ENCODE results near the gene SMIM44. TPM values are rescaled to one million over a fixed set of nuclear protein-coding genes. Genes with fewer than 3 reads are reported as not detected.
"Not testable (repeated sequence)": the region's sequence is repeated elsewhere in the genome, so short reads cannot be mapped to it uniquely, and the experiment has no call there.

Gene SMIM44
- polyA plus RNA-seq, 1 donor (not counting 4 experiments of a cell fraction or from before 2014, with no cell fraction given) = not detected

GRCh38 chr19:3450796-3451411 is 32.3 kb downstream of the SMIM44 start:
- TF ChIP-seq EZH2 (IDR thresholded peaks at IDR 0.05; ENCODE audit: low read length) (no peak), CTCF (optimal IDR thresholded peaks at IDR 0.05 in 1 of 3, IDR thresholded peaks at IDR 0.05 in 1 of 3, conservative IDR thresholded peaks at IDR 0.05 in 1 of 3; ENCODE audit: extremely low read depth in 1 of 3, insufficient read depth in 2 of 3, low read length in 3 of 3) (no peak)
- Histone ChIP-seq H3K79me2 (ENCODE audit: control insufficient read depth, insufficient read depth, low read length) (peaks cover 5% of the 10 kb centered on the region), H3K4me2 (ENCODE audit: control insufficient read depth, extremely low read depth, insufficient read depth, low read depth, low read length) (no peak overlapping the region), H4K20me1 (ENCODE audit: control insufficient read depth, extremely low read depth, insufficient read depth, low read length) (no peaks in the 10 kb centered on the region), H3K9me1 (ENCODE audit: control insufficient read depth, extremely low read depth, insufficient read depth, low read length) (no peaks in the 10 kb centered on the region), H3K27me3 (ENCODE audit: control insufficient read depth, extremely low read depth, insufficient read depth, low read length) (no peaks in the 10 kb centered on the region), H3K9ac (ENCODE audit: control insufficient read depth, extremely low read depth, insufficient read depth, low read length) (peak overlapping the region; percentile 49), H2AFZ (ENCODE audit: control insufficient read depth, low read length) (no peak overlapping the region), H3K4me3 (ENCODE audit: control insufficient read depth in 2 of 3, extremely low read depth in 1 of 3, insufficient read depth in 2 of 3, low read depth in 1 of 3, low read length in 3 of 3) (no peak overlapping the region), H3K4me1 (ENCODE audit: control insufficient read depth, extremely low read depth, insufficient read depth, low read length) (peaks cover 9% of the 10 kb centered on the region), H3K27ac (ENCODE audit: control insufficient read depth, insufficient read depth, low read length) (peak overlapping the region; percentile 77), H3K9me3 (ENCODE audit: control insufficient read depth, low read depth, low read length) (no peaks in the 10 kb centered on the region), H3K36me3 (ENCODE audit: control insufficient read depth in 2 of 2, extremely low read depth in 1 of 2, insufficient read depth in 2 of 2, low read length in 2 of 2) (peaks cover 22 to 34% of the 10 kb centered on the region in 2 experiments)
- FAIRE-seq = peak; percentile 83
- peak; percentile 83 for DNase-seq (ENCODE audit: low read depth, low spot score)
- dilution Hi-C loops (cut with MboI; ENCODE audit: extremely low pct_ligation_motif_present, low sequenced_read_pairs) = no loop called here

GRCh38 chr19:3448616-3449334 is 34.5 kb downstream of the SMIM44 start:
- H3K27me3 ChIP-seq (ENCODE audit: control insufficient read depth, extremely low read depth, insufficient read depth, low read length) = no peaks in the 10 kb centered on the region
- no peak overlapping the region for H3K4me2 ChIP-seq (ENCODE audit: control insufficient read depth, extremely low read depth, insufficient read depth, low read depth, low read length)
- no peaks in the 10 kb centered on the region for H3K9me1 ChIP-seq (ENCODE audit: control insufficient read depth, extremely low read depth, insufficient read depth, low read length)
- H3K4me1 ChIP-seq (ENCODE audit: control insufficient read depth, extremely low read depth, insufficient read depth, low read length) = peaks cover 9% of the 10 kb centered on the region
- H3K36me3 ChIP-seq (ENCODE audit: control insufficient read depth in 2 of 2, extremely low read depth in 1 of 2, insufficient read depth in 2 of 2, low read length in 2 of 2) = peaks cover 21 to 43% of the 10 kb centered on the region in 2 experiments
- H3K9me3 ChIP-seq (ENCODE audit: control insufficient read depth, low read depth, low read length) = no peaks in the 10 kb centered on the region
- H4K20me1 ChIP-seq (ENCODE audit: control insufficient read depth, extremely low read depth, insufficient read depth, low read length) = peaks cover 10% of the 10 kb centered on the region
- dilution Hi-C loops (cut with MboI; ENCODE audit: extremely low pct_ligation_motif_present, low sequenced_read_pairs) = no loop called here
- no peak overlapping the region for H3K9ac ChIP-seq (ENCODE audit: control insufficient read depth, extremely low read depth, insufficient read depth, low read length)
- TF ChIP-seq EZH2 (IDR thresholded peaks at IDR 0.05; ENCODE audit: low read length) (no peak), CTCF (optimal IDR thresholded peaks at IDR 0.05 in 1 of 3, IDR thresholded peaks at IDR 0.05 in 1 of 3, conservative IDR thresholded peaks at IDR 0.05 in 1 of 3; ENCODE audit: extremely low read depth in 1 of 3, insufficient read depth in 2 of 3, low read length in 3 of 3) (no peak)
- H3K4me3 ChIP-seq (ENCODE audit: control insufficient read depth in 2 of 3, extremely low read depth in 1 of 3, insufficient read depth in 2 of 3, low read depth in 1 of 3, low read length in 3 of 3) = no peak overlapping the region
- H3K27ac ChIP-seq (ENCODE audit: control insufficient read depth, insufficient read depth, low read length) = no peak overlapping the region
- H2AFZ ChIP-seq (ENCODE audit: control insufficient read depth, low read length) = no peak overlapping the region
- FAIRE-seq (no peak), DNase-seq (ENCODE audit: low read depth, low spot score) (no peak)
- H3K79me2 ChIP-seq (ENCODE audit: control insufficient read depth, insufficient read depth, low read length) = peaks cover 18% of the 10 kb centered on the region

- H3K4me2 ChIP-seq (ENCODE audit: control insufficient read depth, extremely low read depth, insufficient read depth, low read depth, low read length); H2AFZ ChIP-seq (ENCODE audit: control insufficient read depth, low read length); H3K27me3 ChIP-seq (ENCODE audit: control insufficient read depth, extremely low read depth, insufficient read depth, low read length); FAIRE-seq; H3K4me1 ChIP-seq (ENCODE audit: control insufficient read depth, extremely low read depth, insufficient read depth, low read length); DNase-seq (ENCODE audit: low read depth, low spot score); H3K9me1 ChIP-seq (ENCODE audit: control insufficient read depth, extremely low read depth, insufficient read depth, low read length); H3K4me3 ChIP-seq (ENCODE audit: control insufficient read depth in 2 of 3, extremely low read depth in 1 of 3, insufficient read depth in 2 of 3, low read depth in 1 of 3, low read length in 3 of 3); dilution Hi-C loops (cut with MboI; ENCODE audit: extremely low pct_ligation_motif_present, low sequenced_read_pairs); H3K9me3 ChIP-seq (ENCODE audit: control insufficient read depth, low read depth, low read length); H3K9ac ChIP-seq (ENCODE audit: control insufficient read depth, extremely low read depth, insufficient read depth, low read length); H3K27ac ChIP-seq (ENCODE audit: control insufficient read depth, insufficient read depth, low read length): not testable (repeated sequence)
- peaks cover 10% of the 10 kb centered on the region for H4K20me1 ChIP-seq (ENCODE audit: control insufficient read depth, extremely low read depth, insufficient read depth, low read length)
- H3K79me2 ChIP-seq (ENCODE audit: control insufficient read depth, insufficient read depth, low read length) = peaks cover 19% of the 10 kb centered on the region
- H3K36me3 ChIP-seq (ENCODE audit: control insufficient read depth in 2 of 2, extremely low read depth in 1 of 2, insufficient read depth in 2 of 2, low read length in 2 of 2) = peaks cover 22 to 33% of the 10 kb centered on the region in 2 experiments
Measured at GRCh38 chr19:3446657-3447056, 36.6 kb downstream of the SMIM44 start.
